COLO829 (cell line): ENCODE data around the gene FIG4.
"Not testable (repeated sequence)": the region's sequence is repeated elsewhere in the genome, so short reads cannot be mapped to it uniquely, and the experiment has no call there.

ENCODE experiments used
- DNase-seq: peaks from one replicate; pipeline ENCODE4 v3.0.0; 2012; ENCODE audit warnings: low spot score

The FIG4 gene

GRCh38 chr6:109702791-109703190, 11.7 kb downstream of the FIG4 start:
- DNase-seq: no peak

- peak; percentile 60 for DNase-seq
Measured at GRCh38 chr6:109705258-109705657, 14.2 kb downstream of the FIG4 start.

GRCh38 chr6:109706513-109706912, 15.4 kb downstream of the FIG4 start:
- DNase-seq: no peak

GRCh38 chr6:109708099-109708498, 17.0 kb downstream of the FIG4 start:
- DNase-seq: not testable (repeated sequence)

GRCh38 chr6:109713097-109713496, 22.0 kb downstream of the FIG4 start:
- no peak for DNase-seq

- DNase-seq: no peak
Measured at GRCh38 chr6:109714166-109714565, 23.1 kb downstream of the FIG4 start.

GRCh38 chr6:109714611-109715010, 23.5 kb downstream of the FIG4 start:
- no peak for DNase-seq

GRCh38 chr6:109715616-109716015, 24.5 kb downstream of the FIG4 start:
- no peak for DNase-seq

- no peak for DNase-seq
Measured at GRCh38 chr6:109717971-109718370, 26.9 kb downstream of the FIG4 start.

- DNase-seq: no peak
Measured at GRCh38 chr6:109718991-109719390, 27.9 kb downstream of the FIG4 start.

GRCh38 chr6:109720311-109720710, 29.2 kb downstream of the FIG4 start:
- peak; percentile 14 for DNase-seq

- DNase-seq: no peak
Measured at GRCh38 chr6:109722011-109722410, 30.9 kb downstream of the FIG4 start.

- no peak for DNase-seq
Measured at GRCh38 chr6:109722564-109723254, 31.6 kb downstream of the FIG4 start.

GRCh38 chr6:109725250-109725649, 34.2 kb downstream of the FIG4 start:
- DNase-seq: not testable (repeated sequence)

GRCh38 chr6:109736273-109737025, 45.4 kb downstream of the FIG4 start:
- no peak for DNase-seq

GRCh38 chr6:109738255-109738654, 47.2 kb downstream of the FIG4 start:
- DNase-seq: no peak

GRCh38 chr6:109738667-109739066, 47.6 kb downstream of the FIG4 start:
- no peak for DNase-seq

GRCh38 chr6:109739686-109740085, 48.6 kb downstream of the FIG4 start:
- no peak for DNase-seq

- DNase-seq: no peak
Measured at GRCh38 chr6:109740787-109741186, 49.7 kb downstream of the FIG4 start.

GRCh38 chr6:109743739-109744138, 52.6 kb downstream of the FIG4 start:
- DNase-seq: no peak

- DNase-seq: not testable (repeated sequence)
Measured at GRCh38 chr6:109744779-109745178, 53.7 kb downstream of the FIG4 start.

GRCh38 chr6:109747221-109747620, 56.1 kb downstream of the FIG4 start:
- no peak for DNase-seq

- DNase-seq: peak; percentile 30
Measured at GRCh38 chr6:109759098-109759955, 68.2 kb downstream of the FIG4 start.
